HL-60/S4 treated with retinoic acid at 250 ng/mL for 4 days and 3 days (cell line): Measurements from ENCODE around the gene ADAMTSL3.

ENCODE experiments used
- in situ Hi-C: fragments of 300-500 bp; cut with MboI; formaldehyde crosslinking; loops from 2 replicates; pipeline ENCODE4 v1.7.0; 2022; ENCODE audit warnings: low sequenced_read_pairs

The ADAMTSL3 gene

DNA sequence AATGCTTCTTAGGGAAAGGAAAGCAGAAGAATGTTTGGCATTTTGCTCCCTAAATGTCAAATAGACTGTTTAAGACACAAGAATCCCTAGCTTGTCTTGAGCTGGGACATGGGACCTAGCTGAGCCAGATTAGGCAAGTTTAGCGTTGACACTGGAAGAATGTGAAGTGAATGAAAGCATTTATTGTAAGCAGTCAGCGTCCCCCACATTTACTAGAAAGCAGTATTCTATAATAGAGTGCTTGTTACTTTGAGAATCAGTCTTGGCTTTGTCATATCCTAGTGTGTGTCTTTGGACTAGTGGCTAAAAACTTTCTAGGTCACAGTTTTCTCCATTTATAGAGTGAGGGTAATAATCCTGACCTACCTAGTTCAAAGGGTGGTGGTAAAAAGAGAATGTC, 161.6 kb downstream of the ADAMTSL3 start:
- in situ Hi-C loops = no loop called here

GRCh38 chr15:83816124-83816883, 162.4 kb downstream of the ADAMTSL3 start:
- in situ Hi-C loops = no loop called here

GRCh38 chr15:83818591-83818990, 164.7 kb downstream of the ADAMTSL3 start:
- in situ Hi-C loops = no loop called here

GRCh38 chr15:83830381-83830780, 176.5 kb downstream of the ADAMTSL3 start:
- in situ Hi-C loops = no loop called here

DNA sequence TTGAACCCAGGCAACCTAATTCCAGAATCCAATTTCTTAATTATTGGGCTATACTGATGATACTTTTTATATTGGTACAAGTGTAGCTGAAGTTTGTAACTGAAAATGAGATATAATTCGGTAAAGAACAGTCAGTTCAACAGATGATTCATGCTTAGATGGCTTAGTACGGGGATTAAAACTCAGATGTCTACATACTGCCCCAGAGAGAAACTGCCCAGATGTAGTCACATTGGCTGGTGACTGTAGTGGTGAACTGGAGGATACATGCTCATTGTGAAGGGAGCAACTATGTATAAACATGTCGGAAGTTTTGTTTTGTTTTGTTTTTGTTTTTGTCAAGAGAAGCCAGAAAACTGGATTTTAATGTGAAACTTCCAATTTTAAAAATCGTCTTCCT, 179.6 kb downstream of the ADAMTSL3 start:
- in situ Hi-C loops = no loop called here

DNA sequence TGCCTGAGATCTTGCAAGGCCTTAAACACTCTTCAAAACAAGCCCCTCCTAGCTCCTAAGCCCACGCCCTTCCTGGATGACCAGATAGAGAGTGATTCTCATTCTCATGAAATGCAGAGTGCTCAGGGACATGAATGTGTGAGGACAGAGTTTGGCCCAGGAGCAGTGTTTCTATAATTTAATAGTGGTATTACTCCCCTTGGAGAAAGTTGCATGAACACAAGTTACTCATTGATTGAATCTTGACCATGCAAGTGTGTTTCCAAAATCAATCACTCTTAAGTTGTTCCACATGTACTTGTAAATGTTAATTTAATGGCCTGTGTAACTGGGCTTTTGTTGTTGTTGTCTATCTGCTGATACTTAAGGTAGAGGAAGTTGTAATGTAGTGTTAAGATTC, 181.6 kb downstream of the ADAMTSL3 start:
- in situ Hi-C loops = no loop called here

DNA sequence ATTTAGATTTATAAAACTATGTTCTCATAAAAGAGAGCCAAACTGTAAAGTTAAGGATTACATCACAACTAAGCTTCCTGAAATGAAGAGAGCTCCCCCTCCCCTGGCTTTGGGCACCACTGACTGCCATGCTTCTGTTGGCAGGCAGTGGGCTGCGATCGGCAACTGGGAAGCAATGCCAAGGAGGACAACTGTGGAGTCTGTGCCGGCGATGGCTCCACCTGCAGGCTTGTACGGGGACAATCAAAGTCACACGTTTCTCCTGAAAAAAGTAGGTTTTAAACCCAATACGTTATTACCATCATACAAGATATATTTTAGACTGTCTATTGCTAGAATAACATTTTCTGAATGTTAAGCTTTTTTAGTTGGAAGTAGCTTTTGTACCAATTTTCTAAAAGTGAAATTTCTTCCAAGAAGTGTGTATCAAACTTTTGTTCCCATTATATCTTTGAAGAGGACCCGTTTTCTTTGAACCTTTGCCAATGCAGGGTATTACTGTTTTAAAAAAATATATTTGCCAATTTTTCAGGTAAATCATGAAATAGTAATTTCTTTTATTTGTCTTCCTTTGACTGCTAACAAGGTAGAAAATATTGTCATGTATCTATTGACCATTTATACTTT, 184.1 kb downstream of the ADAMTSL3 start:
- in situ Hi-C loops = no loop called here

GRCh38 chr15:83838763-83839162, 184.8 kb downstream of the ADAMTSL3 start:
- in situ Hi-C loops = no loop called here

DNA sequence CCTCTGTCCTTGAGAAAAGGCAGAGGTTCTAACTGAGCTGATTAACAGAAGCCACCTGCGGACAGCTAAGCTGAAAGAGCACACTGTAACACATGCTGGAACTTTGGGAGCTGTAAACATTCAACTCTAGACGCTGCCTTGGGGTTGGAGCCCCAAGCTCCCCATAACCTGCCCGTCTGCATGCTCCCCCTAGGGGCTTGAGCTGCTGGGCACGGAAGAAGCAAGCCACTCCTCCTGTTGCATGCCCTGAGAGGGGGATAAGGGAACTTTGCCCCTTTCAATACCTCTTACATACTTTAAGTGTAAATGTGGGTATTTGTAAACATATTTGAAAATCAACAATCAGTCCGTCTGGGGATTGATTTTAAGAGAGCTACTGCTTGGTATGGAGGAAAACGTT, 188.4 kb downstream of the ADAMTSL3 start:
- in situ Hi-C loops = no loop called here

GRCh38 chr15:83843471-83843871, 189.5 kb downstream of the ADAMTSL3 start:
- in situ Hi-C loops = no loop called here

GRCh38 chr15:83844742-83845141, 190.8 kb downstream of the ADAMTSL3 start:
- in situ Hi-C loops = no loop called here

GRCh38 chr15:83845230-83845629, 191.3 kb downstream of the ADAMTSL3 start:
- in situ Hi-C loops = no loop called here

GRCh38 chr15:83846847-83847246, 192.9 kb downstream of the ADAMTSL3 start:
- in situ Hi-C loops = no loop called here

GRCh38 chr15:83848315-83849050, 194.6 kb downstream of the ADAMTSL3 start:
- in situ Hi-C loops = no loop called here

DNA sequence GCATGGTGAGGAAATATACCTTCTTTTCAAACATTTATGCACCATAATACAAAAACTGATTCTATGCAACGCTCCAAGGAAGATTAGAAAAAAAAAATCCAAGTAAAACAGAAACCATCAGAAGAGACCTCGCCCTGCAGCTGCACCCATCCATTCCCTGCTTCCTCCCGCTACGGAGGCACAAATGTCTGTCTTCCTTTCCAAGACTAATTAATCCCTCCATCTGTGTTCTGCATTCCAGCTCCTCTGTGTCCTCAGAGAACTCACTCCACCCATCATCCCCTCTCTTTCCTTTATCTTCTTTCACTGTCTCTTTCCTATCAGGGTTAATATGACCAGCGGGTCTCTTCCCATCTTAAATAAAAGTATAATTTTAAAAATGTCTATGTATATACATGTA, 196.1 kb downstream of the ADAMTSL3 start:
- in situ Hi-C loops = no loop called here

GRCh38 chr15:83850501-83851245, 196.8 kb downstream of the ADAMTSL3 start:
- in situ Hi-C loops = no loop called here

GRCh38 chr15:83853232-83853631, 199.3 kb downstream of the ADAMTSL3 start:
- in situ Hi-C loops = no loop called here

DNA sequence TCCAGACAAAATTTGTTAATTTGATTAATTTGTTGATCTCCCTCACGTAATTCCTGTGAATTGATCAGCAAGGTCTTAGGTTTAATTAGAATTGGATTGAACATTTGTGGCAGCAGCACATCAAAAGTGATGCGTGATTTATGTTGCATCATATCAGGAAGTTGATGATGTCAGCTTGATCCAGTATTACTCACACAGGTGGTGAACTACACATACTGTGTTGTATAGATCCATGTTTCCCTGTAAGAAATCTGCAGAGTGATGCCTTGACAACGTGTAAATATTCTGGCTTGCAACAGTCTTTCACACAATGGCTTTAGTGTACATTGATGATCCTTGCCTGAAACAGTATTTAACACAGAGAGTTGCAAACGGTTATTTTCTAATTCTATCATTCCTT, 200.4 kb downstream of the ADAMTSL3 start:
- in situ Hi-C loops = no loop called here

DNA sequence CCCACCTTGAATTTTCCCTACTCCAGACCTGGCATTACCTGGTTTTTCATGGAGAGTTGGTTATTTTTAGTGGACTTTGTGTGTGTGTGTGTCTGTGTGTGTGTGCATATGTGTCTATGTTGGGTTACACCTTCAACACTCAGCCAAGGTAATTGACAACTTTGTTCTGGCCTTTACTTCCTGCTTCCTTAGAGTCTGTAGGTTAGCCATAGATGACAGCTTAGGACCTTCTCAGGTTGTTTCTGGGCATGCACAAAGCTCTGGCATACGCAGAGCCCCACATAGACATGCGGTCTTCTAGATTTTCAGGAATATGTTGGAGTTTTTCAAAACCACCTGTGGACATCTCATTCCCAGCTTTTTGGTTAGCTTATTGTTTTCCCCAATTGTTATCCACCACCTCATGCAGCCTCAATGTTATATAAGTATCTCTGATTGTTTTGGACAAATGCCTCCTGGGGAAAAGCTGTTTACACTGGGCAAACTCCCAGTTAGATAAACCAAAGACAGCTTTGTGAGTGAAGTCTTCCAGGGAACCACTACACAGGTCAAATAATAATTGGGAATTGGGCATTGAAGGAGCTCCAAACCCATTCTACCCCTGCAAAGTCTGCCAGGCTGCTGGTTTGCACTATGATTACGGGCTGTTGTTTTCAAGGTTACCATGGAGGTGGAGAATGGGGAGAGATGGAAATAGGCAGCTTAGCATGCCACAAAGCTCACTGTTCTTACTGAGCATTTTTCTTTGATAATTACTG, 201.2 kb downstream of the ADAMTSL3 start:
- in situ Hi-C loops = no loop called here

DNA sequence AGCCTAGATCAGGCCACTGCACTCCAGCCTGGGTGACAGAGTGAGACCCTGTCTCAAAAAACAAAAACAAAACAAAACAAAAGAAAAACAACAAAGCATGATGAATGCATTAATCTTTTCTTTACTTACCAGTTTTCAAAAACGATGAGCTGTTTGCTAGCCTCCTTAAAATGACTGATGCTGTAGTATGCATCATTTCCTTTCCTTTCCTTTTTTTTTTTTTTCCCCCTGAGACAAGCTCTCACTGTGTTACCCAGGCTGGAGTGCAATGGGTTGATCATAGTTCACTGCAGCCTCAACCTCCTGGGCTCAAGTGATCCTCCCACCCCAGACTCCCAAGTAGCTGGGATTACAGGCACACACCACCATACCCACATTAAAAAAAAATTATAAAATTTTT, 202.0 kb downstream of the ADAMTSL3 start:
- in situ Hi-C loops = no loop called here
